ENCODE data around the gene FRYL. TPM values are rescaled to one million over a fixed set of nuclear protein-coding genes. Genes with fewer than 3 reads are reported as not detected.
A peak's percentile ranks its signal among the peaks of the same experiment; 100 is the strongest.

FRYL gene
- total and polyA plus RNA-seq, 2 donors (not counting 1 experiment from before 2014, with no cell fraction given) = 20.3 to 61.4 TPM

- Histone ChIP-seq H3K9me3 (ENCODE audit: control insufficient read depth, insufficient read depth, low read depth, low read length) (no peaks in the 10 kb centered on the region), H4K20me1 (ENCODE audit: control insufficient read depth, extremely low read depth, insufficient read depth, low read length) (no peaks in the 10 kb centered on the region), H3K4me1 (ENCODE audit: control insufficient read depth, extremely low read depth, insufficient read depth, low read length) (peaks cover 15% of the 10 kb centered on the region), H3K36me3 (ENCODE audit: control insufficient read depth, insufficient read depth, low read length) (no peaks in the 10 kb centered on the region), H3K79me2 (ENCODE audit: control insufficient read depth, insufficient read depth, low read length) (peaks cover 22% of the 10 kb centered on the region), H3K27me3 (ENCODE audit: control insufficient read depth, insufficient read depth, low read length) (no peaks in the 10 kb centered on the region), H2AFZ (ENCODE audit: low read length) (no peak overlapping the region), H3K4me2 (ENCODE audit: extremely low read depth, insufficient read depth, low read length) (no peak overlapping the region), H3K4me3 (replicated peaks in 1 of 4; ENCODE audit: control extremely low read depth in 1 of 4, insufficient read depth in 1 of 4, low read depth in 3 of 4, low read length in 4 of 4) (no peak overlapping the region), H3K27ac (ENCODE audit: insufficient read depth, low read length) (no peak overlapping the region), H3K9ac (ENCODE audit: insufficient read depth, low read length) (no peak overlapping the region)
- no peak for DNase-seq (ENCODE audit: low read depth in 2 of 2)
- TF ChIP-seq EZH2 (IDR thresholded peaks at IDR 0.05; ENCODE audit: low read length, missing control alignments) = no peak
- no peak for TF ChIP-seq CTCF (conservative IDR thresholded peaks at IDR 0.05 in 1 of 2, IDR thresholded peaks at IDR 0.05 in 1 of 2; ENCODE audit: low read depth in 1 of 2, low read length in 2 of 2)
Observed at GRCh38 chr4:48694824-48695223, 85.3 kb downstream of the FRYL start.

- Histone ChIP-seq H3K36me3 (ENCODE audit: control insufficient read depth, insufficient read depth, low read length) (no peaks in the 10 kb centered on the region), H3K27me3 (ENCODE audit: control insufficient read depth, insufficient read depth, low read length) (no peaks in the 10 kb centered on the region), H3K4me3 (replicated peaks in 1 of 4; ENCODE audit: control extremely low read depth in 1 of 4, insufficient read depth in 1 of 4, low read depth in 3 of 4, low read length in 4 of 4) (no peak overlapping the region), H3K9ac (ENCODE audit: insufficient read depth, low read length) (no peak overlapping the region), H3K9me3 (ENCODE audit: control insufficient read depth, insufficient read depth, low read depth, low read length) (no peaks in the 10 kb centered on the region), H3K27ac (ENCODE audit: insufficient read depth, low read length) (no peak overlapping the region), H2AFZ (ENCODE audit: low read length) (no peak overlapping the region), H4K20me1 (ENCODE audit: control insufficient read depth, extremely low read depth, insufficient read depth, low read length) (no peaks in the 10 kb centered on the region), H3K79me2 (ENCODE audit: control insufficient read depth, insufficient read depth, low read length) (peaks cover 22% of the 10 kb centered on the region), H3K4me2 (ENCODE audit: extremely low read depth, insufficient read depth, low read length) (no peak overlapping the region), H3K4me1 (ENCODE audit: control insufficient read depth, extremely low read depth, insufficient read depth, low read length) (peaks cover 12% of the 10 kb centered on the region)
- no peak for TF ChIP-seq EZH2 (IDR thresholded peaks at IDR 0.05; ENCODE audit: low read length, missing control alignments)
- TF ChIP-seq CTCF (conservative IDR thresholded peaks at IDR 0.05 in 1 of 2, IDR thresholded peaks at IDR 0.05 in 1 of 2; ENCODE audit: low read depth in 1 of 2, low read length in 2 of 2) = no peak
- DNase-seq (ENCODE audit: low read depth in 2 of 2) = no peak
Observed at GRCh38 chr4:48693856-48694574, 86.1 kb downstream of the FRYL start.

GRCh38 chr4:48692897-48693296, 87.2 kb downstream of the FRYL start:
- Histone ChIP-seq H3K9me3 (ENCODE audit: control insufficient read depth, insufficient read depth, low read depth, low read length) (no peaks in the 10 kb centered on the region), H3K27ac (ENCODE audit: insufficient read depth, low read length) (no peak overlapping the region), H2AFZ (ENCODE audit: low read length) (no peak overlapping the region), H3K4me2 (ENCODE audit: extremely low read depth, insufficient read depth, low read length) (no peak overlapping the region), H3K79me2 (ENCODE audit: control insufficient read depth, insufficient read depth, low read length) (peaks cover 18% of the 10 kb centered on the region), H3K4me1 (ENCODE audit: control insufficient read depth, extremely low read depth, insufficient read depth, low read length) (peaks cover 2% of the 10 kb centered on the region), H3K36me3 (ENCODE audit: control insufficient read depth, insufficient read depth, low read length) (no peaks in the 10 kb centered on the region), H4K20me1 (ENCODE audit: control insufficient read depth, extremely low read depth, insufficient read depth, low read length) (no peaks in the 10 kb centered on the region), H3K9ac (ENCODE audit: insufficient read depth, low read length) (no peak overlapping the region), H3K27me3 (ENCODE audit: control insufficient read depth, insufficient read depth, low read length) (no peaks in the 10 kb centered on the region), H3K4me3 (replicated peaks in 1 of 4; ENCODE audit: control extremely low read depth in 1 of 4, insufficient read depth in 1 of 4, low read depth in 3 of 4, low read length in 4 of 4) (no peak overlapping the region)
- peak in 1 of 2 donors; percentile 52 for DNase-seq (ENCODE audit: low read depth in 2 of 2)
- no peak for TF ChIP-seq EZH2 (IDR thresholded peaks at IDR 0.05; ENCODE audit: low read length, missing control alignments)
- no peak for TF ChIP-seq CTCF (conservative IDR thresholded peaks at IDR 0.05 in 1 of 2, IDR thresholded peaks at IDR 0.05 in 1 of 2; ENCODE audit: low read depth in 1 of 2, low read length in 2 of 2)

Measured in fibroblast of lung (primary cell).